ENCODE measurements around the gene UPF3A.

Gene UPF3A, protein sequence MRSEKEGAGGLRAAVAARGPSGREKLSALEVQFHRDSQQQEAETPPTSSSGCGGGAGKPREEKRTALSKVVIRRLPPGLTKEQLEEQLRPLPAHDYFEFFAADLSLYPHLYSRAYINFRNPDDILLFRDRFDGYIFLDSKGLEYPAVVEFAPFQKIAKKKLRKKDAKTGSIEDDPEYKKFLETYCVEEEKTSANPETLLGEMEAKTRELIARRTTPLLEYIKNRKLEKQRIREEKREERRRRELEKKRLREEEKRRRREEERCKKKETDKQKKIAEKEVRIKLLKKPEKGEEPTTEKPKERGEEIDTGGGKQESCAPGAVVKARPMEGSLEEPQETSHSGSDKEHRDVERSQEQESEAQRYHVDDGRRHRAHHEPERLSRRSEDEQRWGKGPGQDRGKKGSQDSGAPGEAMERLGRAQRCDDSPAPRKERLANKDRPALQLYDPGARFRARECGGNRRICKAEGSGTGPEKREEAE

DNA sequence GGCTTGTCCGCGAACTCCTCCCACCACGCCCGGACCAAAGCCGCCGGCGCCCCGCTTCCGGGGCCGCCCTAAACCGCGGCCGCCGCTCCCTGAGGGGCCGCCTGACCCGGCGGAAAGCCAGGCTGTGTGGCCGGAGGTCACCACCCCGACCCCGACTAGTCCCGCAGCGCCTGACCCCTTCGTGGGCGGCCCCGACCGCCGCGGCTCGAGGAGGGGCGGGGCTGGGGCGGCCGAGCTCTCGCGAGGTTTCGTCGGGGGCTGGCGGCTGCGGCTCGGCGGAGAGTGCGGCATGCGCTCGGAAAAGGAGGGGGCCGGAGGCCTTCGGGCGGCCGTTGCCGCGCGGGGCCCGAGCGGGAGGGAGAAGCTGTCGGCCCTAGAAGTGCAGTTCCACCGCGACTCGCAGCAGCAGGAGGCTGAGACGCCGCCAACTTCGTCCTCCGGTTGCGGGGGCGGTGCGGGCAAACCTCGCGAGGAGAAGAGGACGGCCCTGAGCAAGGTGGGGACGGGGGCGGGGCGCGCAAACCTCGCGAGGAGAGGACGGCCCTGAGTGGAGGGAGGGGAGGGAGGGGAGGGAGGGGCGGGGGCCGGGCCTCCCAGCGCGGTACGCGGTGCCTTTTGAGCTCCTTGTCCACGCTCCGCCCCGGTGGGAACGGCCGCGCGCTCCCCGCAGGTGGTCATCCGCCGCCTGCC is at the start of gene UPF3A:
Gene UPF3A (plus strand): TSS at position 251 of the 690 bp plus-strand sequence. CDS start 39 bp downstream, at position 290.
- Mint-ChIP-seq H3K9me3 (no peaks in the 10 kb centered on the region), H3K27me3 (ENCODE audit: low read depth, poor library complexity) (no peaks in the 10 kb centered on the region), H3K36me3 (ENCODE audit: low read depth) (peaks cover 29% of the 10 kb centered on the region), H3K4me1 (peaks cover 43% of the 10 kb centered on the region), H3K27ac (peak within 1 kb of the TSS; percentile 99), H3K4me3 (peak within 1 kb of the TSS; percentile 94)
- TF ChIP-seq, protein P1, sequence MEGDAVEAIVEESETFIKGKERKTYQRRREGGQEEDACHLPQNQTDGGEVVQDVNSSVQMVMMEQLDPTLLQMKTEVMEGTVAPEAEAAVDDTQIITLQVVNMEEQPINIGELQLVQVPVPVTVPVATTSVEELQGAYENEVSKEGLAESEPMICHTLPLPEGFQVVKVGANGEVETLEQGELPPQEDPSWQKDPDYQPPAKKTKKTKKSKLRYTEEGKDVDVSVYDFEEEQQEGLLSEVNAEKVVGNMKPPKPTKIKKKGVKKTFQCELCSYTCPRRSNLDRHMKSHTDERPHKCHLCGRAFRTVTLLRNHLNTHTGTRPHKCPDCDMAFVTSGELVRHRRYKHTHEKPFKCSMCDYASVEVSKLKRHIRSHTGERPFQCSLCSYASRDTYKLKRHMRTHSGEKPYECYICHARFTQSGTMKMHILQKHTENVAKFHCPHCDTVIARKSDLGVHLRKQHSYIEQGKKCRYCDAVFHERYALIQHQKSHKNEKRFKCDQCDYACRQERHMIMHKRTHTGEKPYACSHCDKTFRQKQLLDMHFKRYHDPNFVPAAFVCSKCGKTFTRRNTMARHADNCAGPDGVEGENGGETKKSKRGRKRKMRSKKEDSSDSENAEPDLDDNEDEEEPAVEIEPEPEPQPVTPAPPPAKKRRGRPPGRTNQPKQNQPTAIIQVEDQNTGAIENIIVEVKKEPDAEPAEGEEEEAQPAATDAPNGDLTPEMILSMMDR (IDR thresholded peaks at IDR 0.05) = no peak
- peak; percentile 92 for DNase-seq

DNA sequence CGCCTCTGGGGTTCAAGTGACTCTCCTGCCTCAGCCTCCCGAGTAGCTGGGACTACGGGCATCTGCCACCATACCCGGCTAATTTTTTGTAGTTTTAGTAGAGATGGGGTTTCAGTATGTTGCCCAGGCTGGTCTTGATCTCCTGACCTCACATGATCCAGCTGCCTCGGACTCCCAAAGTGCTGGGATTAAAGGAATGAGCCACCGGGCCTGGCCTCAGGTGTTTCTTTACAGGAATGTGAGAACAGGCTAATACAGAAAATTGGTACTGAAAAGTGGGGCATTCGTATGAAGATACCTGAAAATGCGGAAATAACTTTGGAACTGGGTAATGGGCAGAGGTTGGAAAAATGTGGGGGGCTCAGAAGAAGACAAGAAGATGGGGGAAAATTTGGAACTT is 49.5 kb upstream of the UPF3A start:
- H3K27ac Mint-ChIP-seq = no peak overlapping the region
- H3K4me1 Mint-ChIP-seq = peaks cover 24% of the 10 kb centered on the region
- H3K36me3 Mint-ChIP-seq (ENCODE audit: low read depth) = peaks cover 4% of the 10 kb centered on the region
- no peak for DNase-seq
- peaks cover 59% of the 10 kb centered on the region for H3K27me3 Mint-ChIP-seq (ENCODE audit: low read depth, poor library complexity)
- H3K4me3 Mint-ChIP-seq = no peak overlapping the region
- H3K9me3 Mint-ChIP-seq = peaks cover 10% of the 10 kb centered on the region
- TF ChIP-seq, protein P1 (IDR thresholded peaks at IDR 0.05) = no peak

DNA sequence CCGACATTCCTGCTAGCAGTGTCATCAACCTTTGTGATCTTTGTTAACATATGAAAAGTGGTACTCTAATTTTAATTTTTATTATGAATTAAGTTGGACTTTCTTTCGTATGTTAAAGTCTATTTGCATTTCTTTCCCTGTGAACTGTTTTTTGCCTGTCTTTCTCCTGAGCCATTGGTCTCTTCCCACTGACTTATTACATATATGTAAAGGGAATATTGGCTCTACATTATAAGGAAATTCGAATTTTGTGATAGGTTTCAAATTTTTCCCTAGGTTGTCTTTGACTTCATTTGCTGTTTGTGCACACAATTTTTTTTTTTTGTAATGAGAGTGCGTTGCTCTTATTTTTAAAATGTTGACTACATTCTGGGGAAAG is 47.1 kb upstream of the UPF3A start:
- DNase-seq = no peak
- H3K27me3 Mint-ChIP-seq (ENCODE audit: low read depth, poor library complexity) = peaks cover 39% of the 10 kb centered on the region
- H3K9me3 Mint-ChIP-seq = peaks cover 10% of the 10 kb centered on the region
- H3K4me3 Mint-ChIP-seq = peak overlapping the region; percentile 79
- no peak overlapping the region for H3K27ac Mint-ChIP-seq
- TF ChIP-seq, protein P1 (IDR thresholded peaks at IDR 0.05) = no peak
- peaks cover 22% of the 10 kb centered on the region for H3K36me3 Mint-ChIP-seq (ENCODE audit: low read depth)
- H3K4me1 Mint-ChIP-seq = peaks cover 28% of the 10 kb centered on the region

DNA sequence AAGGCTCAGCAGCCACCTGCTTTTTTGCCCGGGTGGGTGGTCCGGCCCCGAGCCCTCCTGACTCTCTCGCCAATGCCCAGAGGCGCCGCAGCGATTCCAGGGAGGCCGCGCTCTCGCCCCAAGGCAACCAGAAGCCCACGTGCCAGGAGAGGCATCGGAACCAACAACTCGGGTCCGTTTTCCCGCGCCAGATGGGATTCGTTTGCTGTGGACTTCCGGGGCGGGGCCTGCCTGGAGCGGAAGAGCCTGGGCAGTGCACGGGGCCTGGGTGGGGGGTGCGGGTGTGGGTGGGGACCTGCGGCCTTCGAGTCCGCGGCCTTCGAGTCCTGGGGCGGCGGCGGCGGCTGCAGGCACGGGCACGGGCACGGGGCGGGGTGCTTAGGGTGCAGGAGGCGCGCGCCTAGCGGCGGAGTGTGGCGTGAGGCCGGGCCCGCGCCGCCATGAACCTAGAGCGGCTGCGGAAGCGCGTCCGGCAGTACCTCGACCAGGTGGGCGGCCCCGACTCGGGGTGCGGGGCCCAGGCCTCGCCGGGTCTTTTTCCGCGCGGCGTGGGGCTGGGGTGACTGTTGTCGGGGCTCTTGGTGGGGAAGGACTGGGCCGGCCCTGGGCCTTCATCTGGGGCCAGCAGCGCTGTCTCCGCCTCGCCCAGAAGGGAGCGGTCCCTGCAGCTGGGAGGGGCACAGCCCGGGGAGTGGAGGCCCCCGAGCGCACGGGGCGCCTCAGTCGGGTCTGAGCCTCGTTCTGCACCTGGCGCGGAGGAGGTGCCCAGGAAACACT is 46.6 kb upstream of the UPF3A start, which contains the start of gene CDC16:
Gene CDC16 (plus strand): TSS at position 253 of the 777 bp plus-strand sequence. CDS start 188 bp downstream, at position 441.
- Mint-ChIP-seq H3K27me3 (ENCODE audit: low read depth, poor library complexity) (peaks cover 33% of the 10 kb centered on the region), H3K4me3 (peak within 1 kb of the TSS; percentile 94), H3K27ac (no peak within 1 kb of the TSS), H3K36me3 (ENCODE audit: low read depth) (peaks cover 28% of the 10 kb centered on the region), H3K4me1 (peaks cover 27% of the 10 kb centered on the region), H3K9me3 (peaks cover 10% of the 10 kb centered on the region)
- TF ChIP-seq, protein P1 (IDR thresholded peaks at IDR 0.05) = no peak
- DNase-seq = peak; percentile 86

DNA sequence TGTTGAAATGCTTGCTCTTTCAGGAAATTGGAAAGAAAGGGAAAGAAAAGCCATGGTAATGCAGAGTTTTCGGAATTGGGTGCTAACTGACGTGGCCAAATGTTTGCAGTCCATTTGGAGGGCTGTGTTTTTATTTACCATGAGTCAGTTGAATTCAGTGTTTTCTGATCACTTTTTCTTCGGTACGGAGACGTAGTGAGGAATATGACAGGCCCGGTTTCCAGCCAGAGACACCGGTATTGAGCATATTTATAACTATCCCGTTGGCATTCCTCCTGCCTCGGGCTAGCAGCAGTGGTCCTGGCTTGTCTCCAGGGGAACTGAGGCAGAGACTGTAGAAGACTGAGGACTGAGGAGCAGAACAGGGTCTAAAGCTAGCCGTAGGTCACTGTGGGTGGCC is 45.7 kb upstream of the UPF3A start:
- TF ChIP-seq, protein P1 (IDR thresholded peaks at IDR 0.05) = no peak
- peak overlapping the region; percentile 94 for H3K4me3 Mint-ChIP-seq
- DNase-seq = no peak
- peaks cover 24% of the 10 kb centered on the region for H3K27me3 Mint-ChIP-seq (ENCODE audit: low read depth, poor library complexity)
- H3K36me3 Mint-ChIP-seq (ENCODE audit: low read depth) = peaks cover 31% of the 10 kb centered on the region
- no peak overlapping the region for H3K27ac Mint-ChIP-seq
- peaks cover 21% of the 10 kb centered on the region for H3K4me1 Mint-ChIP-seq
- H3K9me3 Mint-ChIP-seq = peaks cover 10% of the 10 kb centered on the region

Data from nephron progenitor cell (in vitro differentiated cells).